ENCODE measurements around the gene SGF29. TPM values are rescaled to one million over a fixed set of nuclear protein-coding genes. Genes with fewer than 3 reads are reported as not detected.

Gene SGF29
- total RNA-seq, 1 donor from 2014 or later, result 5.3 TPM

- Histone ChIP-seq H3K4me3 (no peak overlapping the region), H3K9ac (no peak overlapping the region), H4K20me1 (ENCODE audit: low read depth) (peaks cover 11% of the 10 kb centered on the region), H3K36me3 (peaks cover 6% of the 10 kb centered on the region), H3K27me3 (no peaks in the 10 kb centered on the region), H3K4me1 (peaks cover 13% of the 10 kb centered on the region), H3K4me2 (no peak overlapping the region), H3K27ac (no peak overlapping the region), H2AFZ (replicated peaks) (no peak overlapping the region), H3K79me2 (ENCODE audit: low read depth) (peaks cover 14% of the 10 kb centered on the region), H3K9me3 (ENCODE audit: low read depth) (peaks cover 8% of the 10 kb centered on the region), H3F3A (ENCODE audit: low read depth) (peaks cover 2% of the 10 kb centered on the region)
- Mint-ChIP-seq H3K4me3 (no peak overlapping the region), H3K27ac (no peak overlapping the region), H3K27me3 (ENCODE audit: insufficient read depth, low read depth) (peaks cover 5% of the 10 kb centered on the region), H3K36me3 (peaks cover 20% of the 10 kb centered on the region), H3K4me1 (peaks cover 23% of the 10 kb centered on the region), H3K9me3 (peaks cover 11% of the 10 kb centered on the region)
- no peak for DNase-seq (ENCODE audit: low spot score)
- no peak for TF ChIP-seq EZH2 (IDR thresholded peaks at IDR 0.05)
- no peak for TF ChIP-seq EZH2phosphoT487 (IDR thresholded peaks at IDR 0.05)
- no peak for TF ChIP-seq CTCF (IDR thresholded peaks at IDR 0.05)
Observed at GRCh38 chr16:28569021-28569420, 15.3 kb downstream of the SGF29 start.

- peaks cover 31% of the 10 kb centered on the region for H3K4me1 Mint-ChIP-seq
- no peak overlapping the region for H3K27ac Mint-ChIP-seq
- H3K27me3 Mint-ChIP-seq (ENCODE audit: insufficient read depth, low read depth), result peaks cover 9% of the 10 kb centered on the region
- no peak for TF ChIP-seq CTCF (IDR thresholded peaks at IDR 0.05)
- TF ChIP-seq EZH2phosphoT487 (IDR thresholded peaks at IDR 0.05), result no peak
- no peak for TF ChIP-seq EZH2 (IDR thresholded peaks at IDR 0.05)
- Histone ChIP-seq H3K27me3 (no peaks in the 10 kb centered on the region), H3F3A (ENCODE audit: low read depth) (no peaks in the 10 kb centered on the region), H3K4me1 (peaks cover 22% of the 10 kb centered on the region), H2AFZ (replicated peaks) (no peak overlapping the region), H3K36me3 (peaks cover 6% of the 10 kb centered on the region), H3K79me2 (ENCODE audit: low read depth) (peaks cover 9% of the 10 kb centered on the region), H3K4me2 (no peak overlapping the region), H4K20me1 (ENCODE audit: low read depth) (peaks cover 11% of the 10 kb centered on the region), H3K9me3 (ENCODE audit: low read depth) (peaks cover 8% of the 10 kb centered on the region), H3K9ac (no peak overlapping the region), H3K27ac (no peak overlapping the region), H3K4me3 (no peak overlapping the region)
- no peak for DNase-seq (ENCODE audit: low spot score)
- H3K36me3 Mint-ChIP-seq, result peaks cover 20% of the 10 kb centered on the region
- H3K9me3 Mint-ChIP-seq, result peaks cover 9% of the 10 kb centered on the region
- H3K4me3 Mint-ChIP-seq, result no peak overlapping the region
Observed at GRCh38 chr16:28569968-28570752, 16.4 kb downstream of the SGF29 start.

- no peak overlapping the region for H3K4me3 ChIP-seq
- DNase-seq (ENCODE audit: low spot score), result peak; percentile 63
- Mint-ChIP-seq H3K27me3 (ENCODE audit: insufficient read depth, low read depth) (peaks cover 9% of the 10 kb centered on the region), H3K36me3 (peaks cover 7% of the 10 kb centered on the region), H3K4me1 (peaks cover 31% of the 10 kb centered on the region), H3K4me3 (no peak overlapping the region), H3K9me3 (no peaks in the 10 kb centered on the region), H3K27ac (peak overlapping the region; percentile 83)
- H3K9ac ChIP-seq, result no peak overlapping the region
- peak overlapping the region; percentile 33 for H3K27ac ChIP-seq
- H2AFZ ChIP-seq (replicated peaks), result no peak overlapping the region
- TF ChIP-seq EZH2 (IDR thresholded peaks at IDR 0.05) (no peak), EZH2phosphoT487 (IDR thresholded peaks at IDR 0.05) (no peak), CTCF (IDR thresholded peaks at IDR 0.05) (no peak)
- peaks cover 22% of the 10 kb centered on the region for H3K4me1 ChIP-seq
- H4K20me1 ChIP-seq (ENCODE audit: low read depth), result peaks cover 11% of the 10 kb centered on the region
- H3F3A ChIP-seq (ENCODE audit: low read depth), result no peaks in the 10 kb centered on the region
- no peaks in the 10 kb centered on the region for H3K36me3 ChIP-seq
- H3K4me2 ChIP-seq, result peak overlapping the region; percentile 48
- no peaks in the 10 kb centered on the region for H3K79me2 ChIP-seq (ENCODE audit: low read depth)
- no peaks in the 10 kb centered on the region for H3K27me3 ChIP-seq
- H3K9me3 ChIP-seq (ENCODE audit: low read depth), result no peaks in the 10 kb centered on the region
Observed at GRCh38 chr16:28572696-28573510, 19.2 kb downstream of the SGF29 start.

Data from neural progenitor cell (in vitro differentiated cells).